Measurements from ENCODE around the gene SFXN1.

DNA sequence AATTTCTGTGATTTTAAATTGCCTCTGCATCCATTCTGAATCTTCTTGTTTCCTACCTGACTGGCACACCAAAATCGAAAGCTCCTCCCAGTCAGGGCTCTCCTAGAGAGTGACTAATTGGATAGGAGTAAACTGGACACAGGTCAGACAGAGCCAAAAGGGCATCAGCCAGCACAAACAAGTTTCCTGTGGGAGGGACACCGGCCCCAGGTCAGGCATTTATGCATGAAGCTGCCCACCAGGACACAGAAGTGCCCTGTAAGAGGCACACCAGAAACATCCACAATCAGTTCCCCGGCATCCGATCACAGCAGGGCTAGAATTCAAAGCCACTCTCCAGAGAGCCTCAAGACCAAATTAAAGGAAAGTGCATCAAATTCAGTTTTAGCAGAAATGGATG lies 78.4 kb downstream of the SFXN1 start:
- TF ChIP-seq, protein P1, sequence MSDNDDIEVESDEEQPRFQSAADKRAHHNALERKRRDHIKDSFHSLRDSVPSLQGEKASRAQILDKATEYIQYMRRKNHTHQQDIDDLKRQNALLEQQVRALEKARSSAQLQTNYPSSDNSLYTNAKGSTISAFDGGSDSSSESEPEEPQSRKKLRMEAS (IDR thresholded peaks at IDR 0.05) = no peak
- TF ChIP-seq TAF1 (IDR thresholded peaks at IDR 0.05; ENCODE audit: low read depth) (no peak), EP300 (IDR thresholded peaks at IDR 0.05; ENCODE audit: borderline replicate concordance) (no peak), CREB1 (IDR thresholded peaks at IDR 0.05; ENCODE audit: low read depth) (no peak)

Measured in Ishikawa (cell line).